ENCODE results near the gene IFT172.

- no peak for TF ChIP-seq CTCF (IDR thresholded peaks at IDR 0.05)
- TF ChIP-seq EZH2 (IDR thresholded peaks at IDR 0.05; ENCODE audit: borderline replicate concordance, insufficient read depth, low read depth, low read length, poor library complexity, severe bottlenecking), result no peak
Measured at GRCh38 chr2:27489498-27490397, at the start of gene IFT172.

Data from B cell (primary cell).